ENCODE measurements around the gene C7orf25.

The C7orf25 gene

GRCh38 chr7:42911454-42912447, at the start of gene C7orf25:
Gene C7orf25, minus strand, starts transcription at chr7:42912070. Its CDS starts 1,170 bp downstream, at chr7:42910900.
- Histone ChIP-seq H3K4me3 (ENCODE audit: low read depth in 1 of 2, low read length in 2 of 2) (peak within 1 kb of the TSS; percentile 73 to 84), H3K9me3 (ENCODE audit: control insufficient read depth in 1 of 2, low read length in 2 of 2) (no peaks in the 10 kb centered on the region), H3K36me3 (ENCODE audit: control insufficient read depth in 1 of 2, insufficient read depth in 2 of 2, low read length in 2 of 2) (peaks cover 3 to 9% of the 10 kb centered on the region in 2 donors), H3K4me1 (ENCODE audit: control insufficient read depth in 1 of 2, insufficient read depth in 2 of 2, low read length in 2 of 2) (peaks cover 29 to 36% of the 10 kb centered on the region in 2 donors), H3K27me3 (ENCODE audit: control insufficient read depth in 1 of 2, insufficient read depth in 2 of 2, low read length in 2 of 2) (no peaks in the 10 kb centered on the region), H3K9ac (ENCODE audit: low read depth in 1 of 2, low read length in 2 of 2) (peak within 1 kb of the TSS; percentile 67 to 68), H3K27ac (ENCODE audit: low read depth, low read length) (peak within 1 kb of the TSS; percentile 32)

GRCh38 chr7:42961170-42961569, 49.3 kb upstream of the C7orf25 start:
- H3K27ac ChIP-seq (ENCODE audit: low read depth, low read length): no peak overlapping the region
- no peaks in the 10 kb centered on the region for H3K27me3 ChIP-seq (ENCODE audit: control insufficient read depth in 1 of 2, insufficient read depth in 2 of 2, low read length in 2 of 2)
- no peaks in the 10 kb centered on the region for H3K9me3 ChIP-seq (ENCODE audit: control insufficient read depth in 1 of 2, low read length in 2 of 2)
- H3K9ac ChIP-seq (ENCODE audit: low read depth in 1 of 2, low read length in 2 of 2): no peak overlapping the region
- no peaks in the 10 kb centered on the region for H3K36me3 ChIP-seq (ENCODE audit: control insufficient read depth in 1 of 2, insufficient read depth in 2 of 2, low read length in 2 of 2)
- no peaks in the 10 kb centered on the region for H3K4me1 ChIP-seq (ENCODE audit: control insufficient read depth in 1 of 2, insufficient read depth in 2 of 2, low read length in 2 of 2)
- no peak overlapping the region for H3K4me3 ChIP-seq (ENCODE audit: low read depth in 1 of 2, low read length in 2 of 2)

GRCh38 chr7:42960762-42961161, 48.9 kb upstream of the C7orf25 start:
- Histone ChIP-seq H3K27ac (ENCODE audit: low read depth, low read length) (no peak overlapping the region), H3K9me3 (ENCODE audit: control insufficient read depth in 1 of 2, low read length in 2 of 2) (no peaks in the 10 kb centered on the region), H3K27me3 (ENCODE audit: control insufficient read depth in 1 of 2, insufficient read depth in 2 of 2, low read length in 2 of 2) (no peaks in the 10 kb centered on the region), H3K36me3 (ENCODE audit: control insufficient read depth in 1 of 2, insufficient read depth in 2 of 2, low read length in 2 of 2) (no peaks in the 10 kb centered on the region), H3K4me1 (ENCODE audit: control insufficient read depth in 1 of 2, insufficient read depth in 2 of 2, low read length in 2 of 2) (no peaks in the 10 kb centered on the region), H3K9ac (ENCODE audit: low read depth in 1 of 2, low read length in 2 of 2) (no peak overlapping the region), H3K4me3 (ENCODE audit: low read depth in 1 of 2, low read length in 2 of 2) (no peak overlapping the region)

GRCh38 chr7:42959549-42959948, 47.7 kb upstream of the C7orf25 start:
- Histone ChIP-seq H3K4me1 (ENCODE audit: control insufficient read depth in 1 of 2, insufficient read depth in 2 of 2, low read length in 2 of 2) (no peaks in the 10 kb centered on the region), H3K4me3 (ENCODE audit: low read depth in 1 of 2, low read length in 2 of 2) (no peak overlapping the region), H3K27me3 (ENCODE audit: control insufficient read depth in 1 of 2, insufficient read depth in 2 of 2, low read length in 2 of 2) (no peaks in the 10 kb centered on the region), H3K9me3 (ENCODE audit: control insufficient read depth in 1 of 2, low read length in 2 of 2) (no peaks in the 10 kb centered on the region), H3K36me3 (ENCODE audit: control insufficient read depth in 1 of 2, insufficient read depth in 2 of 2, low read length in 2 of 2) (no peaks in the 10 kb centered on the region), H3K27ac (ENCODE audit: low read depth, low read length) (no peak overlapping the region), H3K9ac (ENCODE audit: low read depth in 1 of 2, low read length in 2 of 2) (no peak overlapping the region)

- no peaks in the 10 kb centered on the region for H3K36me3 ChIP-seq (ENCODE audit: control insufficient read depth in 1 of 2, insufficient read depth in 2 of 2, low read length in 2 of 2)
These were observed 44.2 kb upstream of the C7orf25 start for GRCh38 chr7:42956062-42956461.

GRCh38 chr7:42953994-42954393, 42.1 kb upstream of the C7orf25 start:
- no peak overlapping the region for H3K9ac ChIP-seq (ENCODE audit: low read depth in 1 of 2, low read length in 2 of 2)

More at GRCh38 chr7:42956062-42956461, 44.2 kb upstream of the C7orf25 start:
- Histone ChIP-seq H3K4me1 (ENCODE audit: control insufficient read depth in 1 of 2, insufficient read depth in 2 of 2, low read length in 2 of 2) (no peaks in the 10 kb centered on the region), H3K27ac (ENCODE audit: low read depth, low read length) (no peak overlapping the region), H3K9me3 (ENCODE audit: control insufficient read depth in 1 of 2, low read length in 2 of 2) (no peaks in the 10 kb centered on the region), H3K27me3 (ENCODE audit: control insufficient read depth in 1 of 2, insufficient read depth in 2 of 2, low read length in 2 of 2) (no peaks in the 10 kb centered on the region), H3K4me3 (ENCODE audit: low read depth in 1 of 2, low read length in 2 of 2) (no peak overlapping the region), H3K9ac (ENCODE audit: low read depth in 1 of 2, low read length in 2 of 2) (no peak overlapping the region)

GRCh38 chr7:42952328-42952727, 40.5 kb upstream of the C7orf25 start:
- Histone ChIP-seq H3K4me1 (ENCODE audit: control insufficient read depth in 1 of 2, insufficient read depth in 2 of 2, low read length in 2 of 2) (no peaks in the 10 kb centered on the region), H3K9ac (ENCODE audit: low read depth in 1 of 2, low read length in 2 of 2) (no peak overlapping the region), H3K9me3 (ENCODE audit: control insufficient read depth in 1 of 2, low read length in 2 of 2) (no peaks in the 10 kb centered on the region), H3K4me3 (ENCODE audit: low read depth in 1 of 2, low read length in 2 of 2) (no peak overlapping the region), H3K36me3 (ENCODE audit: control insufficient read depth in 1 of 2, insufficient read depth in 2 of 2, low read length in 2 of 2) (no peaks in the 10 kb centered on the region), H3K27me3 (ENCODE audit: control insufficient read depth in 1 of 2, insufficient read depth in 2 of 2, low read length in 2 of 2) (no peaks in the 10 kb centered on the region), H3K27ac (ENCODE audit: low read depth, low read length) (no peak overlapping the region)

More at GRCh38 chr7:42953994-42954393, 42.1 kb upstream of the C7orf25 start:
- Histone ChIP-seq H3K4me3 (ENCODE audit: low read depth in 1 of 2, low read length in 2 of 2) (no peak overlapping the region), H3K27ac (ENCODE audit: low read depth, low read length) (no peak overlapping the region), H3K27me3 (ENCODE audit: control insufficient read depth in 1 of 2, insufficient read depth in 2 of 2, low read length in 2 of 2) (no peaks in the 10 kb centered on the region), H3K36me3 (ENCODE audit: control insufficient read depth in 1 of 2, insufficient read depth in 2 of 2, low read length in 2 of 2) (no peaks in the 10 kb centered on the region), H3K4me1 (ENCODE audit: control insufficient read depth in 1 of 2, insufficient read depth in 2 of 2, low read length in 2 of 2) (no peaks in the 10 kb centered on the region), H3K9me3 (ENCODE audit: control insufficient read depth in 1 of 2, low read length in 2 of 2) (no peaks in the 10 kb centered on the region)

- Histone ChIP-seq H3K27ac (ENCODE audit: low read depth, low read length) (no peak overlapping the region), H3K4me3 (ENCODE audit: low read depth in 1 of 2, low read length in 2 of 2) (no peak overlapping the region)
These were observed 38.5 kb upstream of the C7orf25 start for GRCh38 chr7:42950417-42950816.

GRCh38 chr7:42947521-42947920, 35.7 kb upstream of the C7orf25 start:
- Histone ChIP-seq H3K9me3 (ENCODE audit: control insufficient read depth in 1 of 2, low read length in 2 of 2) (no peaks in the 10 kb centered on the region), H3K36me3 (ENCODE audit: control insufficient read depth in 1 of 2, insufficient read depth in 2 of 2, low read length in 2 of 2) (no peaks in the 10 kb centered on the region), H3K27ac (ENCODE audit: low read depth, low read length) (no peak overlapping the region)

More at GRCh38 chr7:42950417-42950816, 38.5 kb upstream of the C7orf25 start:
- no peaks in the 10 kb centered on the region for H3K9me3 ChIP-seq (ENCODE audit: control insufficient read depth in 1 of 2, low read length in 2 of 2)
- no peaks in the 10 kb centered on the region for H3K4me1 ChIP-seq (ENCODE audit: control insufficient read depth in 1 of 2, insufficient read depth in 2 of 2, low read length in 2 of 2)
- H3K36me3 ChIP-seq (ENCODE audit: control insufficient read depth in 1 of 2, insufficient read depth in 2 of 2, low read length in 2 of 2): no peaks in the 10 kb centered on the region
- no peaks in the 10 kb centered on the region for H3K27me3 ChIP-seq (ENCODE audit: control insufficient read depth in 1 of 2, insufficient read depth in 2 of 2, low read length in 2 of 2)
- no peak overlapping the region for H3K9ac ChIP-seq (ENCODE audit: low read depth in 1 of 2, low read length in 2 of 2)

GRCh38 chr7:42946627-42946950, 34.7 kb upstream of the C7orf25 start:
- no peaks in the 10 kb centered on the region for H3K36me3 ChIP-seq (ENCODE audit: control insufficient read depth in 1 of 2, insufficient read depth in 2 of 2, low read length in 2 of 2)
- H3K4me3 ChIP-seq (ENCODE audit: low read depth in 1 of 2, low read length in 2 of 2): no peak overlapping the region
- H3K4me1 ChIP-seq (ENCODE audit: control insufficient read depth in 1 of 2, insufficient read depth in 2 of 2, low read length in 2 of 2): no peaks in the 10 kb centered on the region
- H3K27me3 ChIP-seq (ENCODE audit: control insufficient read depth in 1 of 2, insufficient read depth in 2 of 2, low read length in 2 of 2): no peaks in the 10 kb centered on the region
- no peak overlapping the region for H3K9ac ChIP-seq (ENCODE audit: low read depth in 1 of 2, low read length in 2 of 2)
- H3K27ac ChIP-seq (ENCODE audit: low read depth, low read length): no peak overlapping the region
- H3K9me3 ChIP-seq (ENCODE audit: control insufficient read depth in 1 of 2, low read length in 2 of 2): no peaks in the 10 kb centered on the region

More at GRCh38 chr7:42947521-42947920, 35.7 kb upstream of the C7orf25 start:
- Histone ChIP-seq H3K9ac (ENCODE audit: low read depth in 1 of 2, low read length in 2 of 2) (no peak overlapping the region), H3K4me3 (ENCODE audit: low read depth in 1 of 2, low read length in 2 of 2) (no peak overlapping the region), H3K27me3 (ENCODE audit: control insufficient read depth in 1 of 2, insufficient read depth in 2 of 2, low read length in 2 of 2) (no peaks in the 10 kb centered on the region), H3K4me1 (ENCODE audit: control insufficient read depth in 1 of 2, insufficient read depth in 2 of 2, low read length in 2 of 2) (no peaks in the 10 kb centered on the region)

Data from duodenal mucosa (tissue), 2 donors.